HL-60 (cell line): ENCODE data around the gene ZMIZ1.
A peak's percentile ranks its signal among the peaks of the same experiment; 100 is the strongest.

Experiments used
- DNase-seq, 2 experiments: peaks; one replicate each; pipeline ENCODE4 v3.0.0-alpha.2; 2010 to 2020; ENCODE audit warnings: low read depth in 1 of 2, low spot score in 1 of 2
- H3K27ac ChIP-seq: fragments of 250-450 bp; sonication (Bioruptor Pico); replicated peaks from 2 replicates; pipeline ENCODE4 v1.5.1; 2020; ENCODE audit warnings: mild to moderate bottlenecking, moderate library complexity
- H3K27me3 ChIP-seq: fragments of 250-450 bp; sonication (Bioruptor Pico); 2 replicates; pipeline ENCODE4 v1.5.1; 2021; ENCODE audit warnings: mild to moderate bottlenecking, moderate library complexity; ENCODE audit not compliant: insufficient read depth, poor library complexity, severe bottlenecking
- H3K4me3 ChIP-seq: replicated peaks from 2 replicates; pipeline ENCODE4 v1.5.1; 2011; ENCODE audit warnings: mild to moderate bottlenecking, control low read depth, low read length; ENCODE audit not compliant: insufficient read depth
- CTCF ChIP-seq: IDR thresholded peaks from one replicate; pipeline ENCODE4 v1.5.1; 2011; ENCODE audit warnings: low read length, control low read depth, inconsistent platforms; ENCODE audit not compliant: insufficient read depth
- GABPA ChIP-seq: IDR thresholded peaks from 2 replicates; pipeline ENCODE4 v1.6.1; 2012; ENCODE audit warnings: low read depth
- POLR2AphosphoS5 ChIP-seq: IDR thresholded peaks from 2 replicates; pipeline ENCODE4 v1.6.1; 2012; ENCODE audit warnings: low read depth
- REST ChIP-seq: IDR thresholded peaks from 2 replicates; pipeline ENCODE4 v1.6.1; 2012; ENCODE audit warnings: low read depth; ENCODE audit not compliant: insufficient replicate concordance
- SPI1 ChIP-seq: IDR thresholded peaks from 2 replicates; pipeline ENCODE4 v1.6.1; 2012; ENCODE audit warnings: low read depth, mild to moderate bottlenecking, borderline replicate concordance

ZMIZ1 gene

GRCh38 chr10:79263939-79264338 lies 195.2 kb downstream of the ZMIZ1 start:
- no peak for DNase-seq
- TF ChIP-seq GABPA (no peak), POLR2AphosphoS5 (no peak), CTCF (no peak), REST (no peak), SPI1 (no peak)
- Histone ChIP-seq H3K27me3 (no peaks in the 10 kb centered on the region), H3K27ac (no peak overlapping the region), H3K4me3 (no peak overlapping the region)

- DNase-seq = no peak
- no peak for TF ChIP-seq SPI1
- Histone ChIP-seq H3K27me3 (no peaks in the 10 kb centered on the region), H3K4me3 (no peak overlapping the region), H3K27ac (no peak overlapping the region; the same call in 1 of the 2 replicates)
Observed at GRCh38 chr10:79264942-79265341, 196.2 kb downstream of the ZMIZ1 start.

- Histone ChIP-seq H3K27me3 (no peaks in the 10 kb centered on the region), H3K4me3 (no peak overlapping the region), H3K27ac (peak overlapping the region; percentile 85)
- TF ChIP-seq SPI1 (no peak), REST (no peak), GABPA (no peak)
- peak in 1 of 2 experiments; percentile 65 for DNase-seq
Observed at GRCh38 chr10:79266084-79266483, 197.3 kb downstream of the ZMIZ1 start.

GRCh38 chr10:79266543-79267312 lies 198.0 kb downstream of the ZMIZ1 start:
- H3K27ac ChIP-seq = peak overlapping the region; percentile 85
- peak in 1 of 2 experiments; percentile 91 for DNase-seq
- no peak for TF ChIP-seq REST
- TF ChIP-seq SPI1 = peak; percentile 62; the same call in 1 of the 2 replicates
- H3K4me3 ChIP-seq = no peak overlapping the region
- no peaks in the 10 kb centered on the region for H3K27me3 ChIP-seq
